ENCODE data around the gene UXS1.

Gene UXS1

GRCh38 chr2:106187273-106187891 lies 6.7 kb downstream of the UXS1 start:
- no peak for DNase-seq

- DNase-seq: no peak
These were observed 8.5 kb downstream of the UXS1 start for GRCh38 chr2:106185475-106186184.

GRCh38 chr2:106184857-106185256 lies 9.2 kb downstream of the UXS1 start:
- no peak for DNase-seq

- no peak for DNase-seq
These were observed 9.7 kb downstream of the UXS1 start for GRCh38 chr2:106184394-106184793.

GRCh38 chr2:106183101-106183696 lies 10.9 kb downstream of the UXS1 start:
- DNase-seq: no peak

GRCh38 chr2:106181064-106181463 lies 13.0 kb downstream of the UXS1 start:
- no peak for DNase-seq

- DNase-seq: no peak
These were observed 13.5 kb downstream of the UXS1 start for GRCh38 chr2:106180602-106181001.

- no peak for DNase-seq
These were observed 15.4 kb downstream of the UXS1 start for GRCh38 chr2:106178716-106179115.

- no peak for DNase-seq
These were observed 16.5 kb downstream of the UXS1 start for GRCh38 chr2:106177581-106177980.

- no peak for DNase-seq
These were observed 17.5 kb downstream of the UXS1 start for GRCh38 chr2:106176446-106177099.

GRCh38 chr2:106175086-106175850 lies 18.8 kb downstream of the UXS1 start:
- no peak for DNase-seq

- no peak for DNase-seq
These were observed 20.0 kb downstream of the UXS1 start for GRCh38 chr2:106174056-106174455.

GRCh38 chr2:106172649-106173048 lies 21.5 kb downstream of the UXS1 start:
- DNase-seq: no peak

- DNase-seq: no peak
These were observed 25.4 kb downstream of the UXS1 start for GRCh38 chr2:106168657-106169056.

GRCh38 chr2:106167067-106167466 lies 27.0 kb downstream of the UXS1 start:
- DNase-seq: no peak

GRCh38 chr2:106165561-106165960 lies 28.5 kb downstream of the UXS1 start:
- DNase-seq: no peak

GRCh38 chr2:106165029-106165428 lies 29.1 kb downstream of the UXS1 start:
- no peak for DNase-seq

- no peak for DNase-seq
These were observed 30.1 kb downstream of the UXS1 start for GRCh38 chr2:106163948-106164545.

- no peak for DNase-seq
These were observed 31.9 kb downstream of the UXS1 start for GRCh38 chr2:106161938-106162820.

GRCh38 chr2:106161341-106161740 lies 32.8 kb downstream of the UXS1 start:
- DNase-seq: no peak

- peak; percentile 26 to 37 for DNase-seq
These were observed 33.3 kb downstream of the UXS1 start for GRCh38 chr2:106160786-106161261.

All from activated CD4-positive, alpha-beta T cell treated with anti-CD3 and anti-CD28 coated beads, Interleukin-2, amount 50 U/mL, for 4 hours (primary cell).